Measurements from ENCODE around the gene CCSER1. TPM values are rescaled to one million over a fixed set of nuclear protein-coding genes. Genes with fewer than 3 reads are reported as not detected.

CCSER1 gene
- total and polyA plus RNA-seq, 2 donors (not counting 1 experiment from before 2014, with no cell fraction given), result 10.7 to 39.5 TPM

DNA sequence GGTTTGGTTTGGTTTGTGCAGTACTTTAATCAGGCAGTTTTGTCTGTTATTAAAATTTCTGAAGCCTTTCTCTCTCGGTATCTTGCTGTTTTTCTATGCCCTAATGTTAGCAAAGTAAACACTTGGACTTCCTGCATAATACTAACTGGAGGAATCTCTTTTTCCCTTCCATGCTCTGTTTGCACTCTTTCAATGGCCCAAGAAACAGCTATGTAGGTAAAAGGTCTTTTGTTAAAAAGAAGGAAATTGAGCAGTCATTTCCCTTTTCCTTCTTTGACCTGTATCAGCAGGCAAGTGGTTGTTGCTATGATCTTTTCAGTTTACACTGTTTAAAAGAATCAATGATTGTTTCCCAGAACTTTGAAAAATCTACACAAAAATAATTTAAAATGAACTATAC lies 82.7 kb downstream of the CCSER1 start:
- Histone ChIP-seq H3K4me1 (ENCODE audit: control insufficient read depth in 2 of 2, insufficient read depth in 2 of 2, low read length in 2 of 2) (peaks cover 0 to 4% of the 10 kb centered on the region in 2 donors), H3K36me3 (replicated peaks in 1 of 2; ENCODE audit: control extremely low read depth in 1 of 2, control insufficient read depth in 1 of 2, extremely low read depth in 1 of 2, insufficient read depth in 2 of 2, low read length in 1 of 2) (no peaks in the 10 kb centered on the region), H4K20me1 (ENCODE audit: control insufficient read depth, insufficient read depth, low read length, poor library complexity, severe bottlenecking) (no peaks in the 10 kb centered on the region), H3K9ac (ENCODE audit: low read length) (no peak overlapping the region), H3K27ac (ENCODE audit: low read length in 2 of 2) (no peak overlapping the region), H3K27me3 (replicated peaks in 1 of 4; ENCODE audit: control extremely low read depth in 1 of 4, control insufficient read depth in 3 of 4, insufficient read depth in 4 of 4, low read length in 3 of 4) (no peaks in the 10 kb centered on the region), H3K4me3 (ENCODE audit: control extremely low read depth in 1 of 5, extremely low read depth in 1 of 5, insufficient read depth in 1 of 5, low read depth in 2 of 5, low read length in 4 of 5) (no peak overlapping the region), H3K79me2 (ENCODE audit: control insufficient read depth, insufficient read depth, low read length) (peaks cover 4% of the 10 kb centered on the region), H3K4me2 (replicated peaks; ENCODE audit: low read depth, low read length, poor library complexity, severe bottlenecking) (no peak overlapping the region), H2AFZ (ENCODE audit: insufficient read depth, low read depth, low read length, poor library complexity, severe bottlenecking) (no peak overlapping the region), H3K9me3 (ENCODE audit: control extremely low read depth in 1 of 3, control insufficient read depth in 2 of 3, insufficient read depth in 1 of 3, low read length in 2 of 3) (peaks cover 0 to 5% (median 0%) of the 10 kb centered on the region in 3 donors)
- Mint-ChIP-seq H3K4me3 (no peak overlapping the region), H3K27ac (no peak overlapping the region), H3K27me3 (no peaks in the 10 kb centered on the region), H3K9me3 (ENCODE audit: insufficient read depth) (peaks cover 2% of the 10 kb centered on the region), H3K4me1 (peaks cover 9% of the 10 kb centered on the region)
- ChIA-PET POLR2A (no interaction called here), CTCF (no interaction called here)
- no CpG with 5 or more reads among the region's 1 CpG for WGBS (ENCODE audit: insufficient coverage)
- no peak for TF ChIP-seq EZH2 (IDR thresholded peaks at IDR 0.05; ENCODE audit: borderline replicate concordance, insufficient read depth, low read depth, low read length, poor library complexity, severe bottlenecking)
- ATAC-seq (ENCODE audit: low read depth) (no peak), DNase-seq (no peak)
- intact Hi-C loops (cut with micrococcal nuclease), result no loop called here

DNA sequence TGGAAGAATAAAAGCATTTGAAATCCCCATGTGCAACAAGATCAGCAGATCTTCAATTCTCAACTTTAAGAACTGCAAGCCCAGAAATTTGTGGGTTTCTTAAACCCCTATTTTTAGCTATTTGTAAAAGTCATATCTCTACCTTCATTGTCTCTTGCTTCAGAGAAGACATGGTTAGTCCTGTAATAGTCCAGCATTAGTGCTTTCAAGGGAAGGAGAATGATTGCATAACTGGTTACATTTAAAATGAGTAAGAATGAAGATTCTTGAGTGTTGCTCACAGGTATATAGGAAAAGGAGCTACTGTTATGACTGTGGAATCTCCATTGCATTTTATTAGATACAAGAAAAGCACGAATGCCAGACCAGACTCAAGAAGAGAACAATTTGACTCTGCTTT lies 84.0 kb downstream of the CCSER1 start:
- Mint-ChIP-seq H3K4me3 (no peak overlapping the region), H3K27ac (no peak overlapping the region), H3K27me3 (no peaks in the 10 kb centered on the region), H3K4me1 (peaks cover 16% of the 10 kb centered on the region), H3K9me3 (ENCODE audit: insufficient read depth) (peaks cover under 1% of the 10 kb centered on the region)
- H3K27ac ChIP-seq (ENCODE audit: low read length in 2 of 2), result no peak overlapping the region
- H3K4me1 ChIP-seq (ENCODE audit: control insufficient read depth in 2 of 2, insufficient read depth in 2 of 2, low read length in 2 of 2), result peaks cover 0 to 10% of the 10 kb centered on the region in 2 donors
- no peak overlapping the region for H3K9ac ChIP-seq (ENCODE audit: low read length)
- DNase-seq (no peak), ATAC-seq (ENCODE audit: low read depth) (no peak)
- no peaks in the 10 kb centered on the region for H3K27me3 ChIP-seq (replicated peaks in 1 of 4; ENCODE audit: control extremely low read depth in 1 of 4, control insufficient read depth in 3 of 4, insufficient read depth in 4 of 4, low read length in 3 of 4)
- CTCF ChIA-PET, result no interaction called here
- H3K79me2 ChIP-seq (ENCODE audit: control insufficient read depth, insufficient read depth, low read length), result peaks cover 13% of the 10 kb centered on the region
- TF ChIP-seq EZH2 (IDR thresholded peaks at IDR 0.05; ENCODE audit: borderline replicate concordance, insufficient read depth, low read depth, low read length, poor library complexity, severe bottlenecking), result no peak
- TF ChIP-seq, protein P1, sequence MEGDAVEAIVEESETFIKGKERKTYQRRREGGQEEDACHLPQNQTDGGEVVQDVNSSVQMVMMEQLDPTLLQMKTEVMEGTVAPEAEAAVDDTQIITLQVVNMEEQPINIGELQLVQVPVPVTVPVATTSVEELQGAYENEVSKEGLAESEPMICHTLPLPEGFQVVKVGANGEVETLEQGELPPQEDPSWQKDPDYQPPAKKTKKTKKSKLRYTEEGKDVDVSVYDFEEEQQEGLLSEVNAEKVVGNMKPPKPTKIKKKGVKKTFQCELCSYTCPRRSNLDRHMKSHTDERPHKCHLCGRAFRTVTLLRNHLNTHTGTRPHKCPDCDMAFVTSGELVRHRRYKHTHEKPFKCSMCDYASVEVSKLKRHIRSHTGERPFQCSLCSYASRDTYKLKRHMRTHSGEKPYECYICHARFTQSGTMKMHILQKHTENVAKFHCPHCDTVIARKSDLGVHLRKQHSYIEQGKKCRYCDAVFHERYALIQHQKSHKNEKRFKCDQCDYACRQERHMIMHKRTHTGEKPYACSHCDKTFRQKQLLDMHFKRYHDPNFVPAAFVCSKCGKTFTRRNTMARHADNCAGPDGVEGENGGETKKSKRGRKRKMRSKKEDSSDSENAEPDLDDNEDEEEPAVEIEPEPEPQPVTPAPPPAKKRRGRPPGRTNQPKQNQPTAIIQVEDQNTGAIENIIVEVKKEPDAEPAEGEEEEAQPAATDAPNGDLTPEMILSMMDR (IDR thresholded peaks at IDR 0.05), result no peak
- no peak overlapping the region for H3K4me3 ChIP-seq (ENCODE audit: control extremely low read depth in 1 of 5, extremely low read depth in 1 of 5, insufficient read depth in 1 of 5, low read depth in 2 of 5, low read length in 4 of 5)
- H3K9me3 ChIP-seq (ENCODE audit: control extremely low read depth in 1 of 3, control insufficient read depth in 2 of 3, insufficient read depth in 1 of 3, low read length in 2 of 3), result peaks cover 0 to 5% (median 0%) of the 10 kb centered on the region in 3 donors
- no peaks in the 10 kb centered on the region for H3K36me3 ChIP-seq (replicated peaks in 1 of 2; ENCODE audit: control extremely low read depth in 1 of 2, control insufficient read depth in 1 of 2, extremely low read depth in 1 of 2, insufficient read depth in 2 of 2, low read length in 1 of 2)
- intact Hi-C loops (cut with micrococcal nuclease), result no loop called here
- no CpG with 5 or more reads among the region's 1 CpG for WGBS (ENCODE audit: insufficient coverage)
- H4K20me1 ChIP-seq (ENCODE audit: control insufficient read depth, insufficient read depth, low read length, poor library complexity, severe bottlenecking), result no peaks in the 10 kb centered on the region
- POLR2A ChIA-PET, result interaction anchor here (0.6 kb wide), 1 partner anchor 912 kb away, joined by 3 read pairs; no protein-coding TSS in a partner anchor
- H2AFZ ChIP-seq (ENCODE audit: insufficient read depth, low read depth, low read length, poor library complexity, severe bottlenecking), result no peak overlapping the region
- no peak overlapping the region for H3K4me2 ChIP-seq (replicated peaks; ENCODE audit: low read depth, low read length, poor library complexity, severe bottlenecking)

All from B cell (primary cell).